ENCODE results near the gene C12orf42.

The C12orf42 gene

GRCh38 chr12:103495469-103496456 lies at the start of gene C12orf42:
TSS of gene C12orf42 (minus strand) at chr12:103495968. CDS start at chr12:103478426, 17,542 bp downstream.
- DNase-seq: peak; percentile 45

DNA sequence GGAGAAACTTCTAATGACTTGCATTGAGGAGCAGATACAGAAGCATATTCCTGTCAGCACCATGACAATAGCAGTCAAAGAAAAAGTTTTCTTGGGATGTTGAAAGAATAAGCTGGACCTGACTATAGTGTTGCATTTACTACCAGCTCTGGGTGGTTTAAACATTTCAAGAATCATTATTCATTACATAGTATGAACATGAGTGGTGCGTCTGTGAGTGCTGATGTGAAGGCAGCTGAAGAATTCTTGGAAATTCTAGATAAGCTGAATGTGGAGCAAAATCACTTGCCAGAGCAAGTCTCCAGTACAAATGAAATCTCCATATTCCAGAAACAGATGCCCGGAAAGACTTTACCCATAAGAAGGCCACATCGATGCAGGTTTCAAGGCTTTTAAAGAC lies 46.3 kb upstream of the C12orf42 start:
- no peak for DNase-seq

DNA sequence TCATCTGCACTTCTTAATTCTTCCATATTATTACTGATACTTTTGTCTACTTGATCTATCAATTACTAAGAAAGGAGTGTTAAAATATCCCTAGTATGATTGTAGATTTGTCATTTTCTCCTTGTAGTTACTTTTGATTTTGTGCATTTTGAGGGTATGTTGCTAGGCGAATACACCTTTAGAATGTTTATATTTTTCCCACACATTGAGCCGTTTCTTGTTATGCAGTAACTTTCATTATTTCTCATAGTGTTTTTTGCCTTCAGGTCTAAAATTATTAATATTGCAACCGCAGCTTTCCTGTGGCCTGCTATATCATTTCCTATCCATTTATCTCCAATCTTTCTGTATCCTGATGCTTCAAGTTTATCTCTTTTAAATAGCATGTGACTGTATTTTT lies 44.6 kb upstream of the C12orf42 start:
- DNase-seq: no peak

DNA sequence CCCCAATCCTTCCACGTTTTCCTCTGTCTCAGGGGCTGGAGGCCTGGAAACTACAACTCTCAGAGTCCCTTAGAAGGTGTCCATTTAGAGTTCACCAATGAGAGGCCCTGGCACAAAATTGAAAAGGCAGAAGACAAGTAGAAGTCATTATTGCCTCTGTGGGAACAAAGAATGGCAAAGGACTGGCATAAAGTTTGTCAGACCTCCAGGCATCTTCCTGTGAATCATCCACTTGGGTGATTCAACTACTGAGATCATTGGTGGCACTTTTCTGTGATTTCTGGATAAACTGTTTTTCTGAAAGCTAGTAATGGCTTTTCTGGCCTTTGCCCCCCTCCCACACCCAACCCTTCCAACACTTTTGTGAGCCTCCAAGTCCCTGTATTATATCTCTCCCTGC lies 42.6 kb upstream of the C12orf42 start:
- DNase-seq: no peak

DNA sequence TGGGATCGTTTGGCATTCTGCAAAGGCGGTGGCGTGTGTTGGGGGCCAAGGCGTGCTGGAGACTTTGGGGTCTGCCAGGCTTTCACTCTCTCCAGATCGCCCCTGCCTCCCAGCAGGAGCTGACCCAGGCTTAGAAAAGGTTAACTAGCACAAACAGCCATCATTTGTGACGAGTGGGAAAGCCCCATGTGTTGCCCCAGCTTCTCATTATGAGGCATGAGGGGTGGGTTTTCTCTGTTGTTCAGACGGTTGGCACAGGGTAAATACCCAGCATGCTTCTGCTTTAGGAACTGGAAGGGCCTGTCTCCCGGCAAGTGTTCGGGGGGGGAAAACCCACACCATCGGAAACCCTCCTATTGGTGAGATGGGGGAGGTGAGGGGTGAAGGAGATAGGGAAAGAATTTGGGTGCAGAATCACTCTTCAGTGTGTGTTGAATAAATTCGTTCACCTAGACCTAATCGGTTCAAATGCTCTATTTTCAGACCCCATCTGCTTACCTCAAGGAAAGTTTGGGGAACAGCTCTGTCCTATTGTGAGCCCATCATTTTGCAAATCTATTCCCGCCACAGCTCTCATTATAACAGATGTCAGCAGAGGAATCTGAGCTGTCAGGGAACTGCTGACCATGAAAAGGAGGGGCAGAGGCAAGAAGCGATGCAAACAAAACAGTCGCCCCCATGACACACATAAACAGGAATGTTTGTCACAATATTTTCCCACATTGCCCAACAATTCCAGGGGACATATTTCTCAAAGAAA lies 34.7 kb upstream of the C12orf42 start:
- DNase-seq: no peak

- DNase-seq: no peak
Measured at GRCh38 chr12:103529306-103529705, 33.5 kb upstream of the C12orf42 start.

DNA sequence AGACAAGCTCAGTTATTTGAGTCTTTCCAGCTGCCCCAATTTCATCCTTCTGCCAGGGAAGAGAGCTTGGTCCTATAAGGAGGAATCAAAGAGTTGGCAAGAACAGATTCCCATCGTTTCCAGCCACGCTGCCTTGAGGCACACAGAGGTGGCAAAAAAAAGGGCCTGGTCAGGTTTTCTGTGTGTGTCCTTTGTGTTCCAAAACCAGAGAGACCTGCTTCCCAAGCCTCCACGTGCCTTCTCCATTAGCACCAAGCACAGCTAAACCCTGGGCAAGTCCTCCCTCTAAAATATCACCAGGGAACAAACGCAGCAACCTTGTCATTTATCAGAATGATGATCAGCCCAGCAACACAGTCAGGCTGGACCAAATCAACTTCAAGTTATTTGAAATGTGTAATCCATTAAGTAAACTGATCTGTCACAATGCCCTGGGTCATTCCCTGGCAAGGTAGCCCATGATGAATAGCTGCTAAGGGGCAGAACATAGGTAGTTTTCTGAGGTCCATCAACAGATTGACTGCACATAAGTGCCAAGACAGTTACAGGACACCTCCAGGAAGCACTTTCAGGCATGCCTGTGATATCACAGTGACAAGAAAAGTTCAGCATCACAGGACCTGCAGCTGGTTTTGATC lies 28.6 kb upstream of the C12orf42 start:
- no peak for DNase-seq

GRCh38 chr12:103523771-103524170 lies 28.0 kb upstream of the C12orf42 start:
- DNase-seq: no peak

GRCh38 chr12:103520686-103521215 lies 25.0 kb upstream of the C12orf42 start:
- DNase-seq: no peak

GRCh38 chr12:103519632-103520031 lies 23.9 kb upstream of the C12orf42 start:
- DNase-seq: no peak

DNA sequence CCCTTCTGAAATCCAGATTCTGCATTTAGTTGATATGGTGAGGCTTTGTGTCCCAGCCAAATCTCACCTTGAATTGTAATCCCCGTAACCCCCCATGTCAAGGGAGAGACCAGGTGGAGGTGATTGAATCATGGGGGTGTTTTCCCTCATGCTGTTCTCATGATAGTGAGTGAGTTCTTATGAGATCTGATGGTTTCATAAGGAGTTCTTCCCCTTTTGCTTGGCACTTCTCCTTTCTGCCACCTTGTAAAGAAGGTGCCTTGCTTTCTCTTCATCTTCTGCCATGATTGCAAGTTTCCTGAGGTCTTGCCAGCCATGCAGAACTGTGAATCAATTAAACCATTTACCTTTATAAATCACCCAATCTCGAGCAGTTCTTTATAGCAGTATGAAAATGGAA lies 23.1 kb upstream of the C12orf42 start:
- no peak for DNase-seq

- no peak for DNase-seq
Measured at GRCh38 chr12:103517161-103517560, 21.4 kb upstream of the C12orf42 start.

GRCh38 chr12:103515341-103515740 lies 19.6 kb upstream of the C12orf42 start:
- DNase-seq: no peak

- no peak for DNase-seq
Measured at GRCh38 chr12:103513875-103514274, 18.1 kb upstream of the C12orf42 start.

DNA sequence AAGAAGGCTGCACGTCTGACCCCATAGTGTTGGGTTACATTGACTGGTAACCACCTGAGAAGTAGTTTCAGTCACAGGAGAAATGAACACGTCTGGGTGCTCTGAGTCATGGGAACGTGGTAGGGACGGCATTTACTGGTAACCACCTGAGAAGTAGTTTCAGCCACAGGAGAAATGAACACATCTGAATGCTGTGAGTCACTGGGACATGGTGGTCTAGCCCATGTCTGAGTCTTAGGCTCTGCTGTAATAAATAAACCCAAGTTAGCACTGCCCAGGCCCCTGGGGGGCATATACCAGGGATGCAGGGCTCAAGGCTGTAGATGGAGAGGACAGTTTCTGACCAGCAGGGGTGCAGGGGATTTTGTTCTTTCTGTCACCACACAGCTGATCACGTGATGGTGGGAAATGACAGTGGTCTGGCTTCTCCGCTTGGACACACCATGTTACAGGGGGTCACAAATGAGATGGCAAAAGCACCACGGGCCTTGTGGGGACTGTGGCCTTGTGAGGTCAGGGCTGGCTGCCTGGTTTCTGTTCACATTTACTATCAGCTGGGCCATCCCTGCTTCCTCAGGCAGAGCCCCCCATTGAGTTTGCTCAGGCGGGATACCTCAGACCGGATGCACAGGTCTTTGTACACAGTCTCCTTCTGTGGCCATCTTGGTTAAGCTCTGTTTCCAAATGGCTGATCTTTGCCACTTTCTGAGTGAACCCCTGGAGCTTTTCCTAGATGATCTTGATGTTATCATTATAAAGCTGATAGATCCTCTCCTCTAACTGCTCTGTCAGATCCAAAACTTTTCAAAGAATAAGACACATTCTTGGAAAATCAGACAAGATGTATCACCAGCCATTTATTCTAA lies 9.8 kb upstream of the C12orf42 start:
- peak; percentile 61 for DNase-seq

DNA sequence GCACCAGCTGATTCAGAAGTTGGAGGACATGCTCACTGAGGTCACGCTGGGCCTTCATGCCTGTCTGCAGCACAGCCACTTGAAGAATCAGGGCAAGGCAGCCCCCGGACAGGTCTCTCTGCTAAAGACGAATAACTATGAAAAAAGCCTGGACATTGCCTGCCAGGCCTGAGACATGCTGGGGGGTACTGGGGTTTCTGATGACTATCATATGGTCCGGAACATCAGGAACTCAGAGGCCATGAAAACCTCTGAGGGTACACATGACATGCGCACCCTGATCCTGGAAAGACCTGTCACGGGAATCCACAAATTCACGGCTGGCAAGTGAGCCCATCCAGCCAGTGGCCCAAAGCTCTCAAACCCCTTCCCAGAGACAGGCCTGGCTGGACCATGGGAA lies 8.8 kb upstream of the C12orf42 start:
- no peak for DNase-seq

GRCh38 chr12:103503546-103504480 lies 8.0 kb upstream of the C12orf42 start:
- DNase-seq: peak; percentile 39

DNA sequence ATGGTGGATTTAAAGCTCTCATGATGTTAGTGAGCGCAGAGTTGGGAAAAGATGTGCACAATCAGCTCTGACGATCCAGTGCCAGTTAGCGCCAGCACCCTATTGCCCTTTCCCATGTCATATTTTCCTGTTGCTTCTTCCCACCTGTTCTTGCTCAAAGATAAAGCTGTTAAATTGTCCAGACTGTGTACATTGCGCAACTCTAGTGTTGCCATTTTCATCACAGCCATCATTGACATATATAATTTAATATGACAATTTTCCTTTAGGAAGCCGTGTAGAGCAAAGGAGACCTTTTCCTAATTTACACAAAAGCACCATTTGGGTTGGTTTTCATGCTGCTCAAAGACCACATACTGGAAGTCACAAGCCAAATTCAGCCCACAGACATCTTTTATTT lies 5.7 kb upstream of the C12orf42 start:
- no peak for DNase-seq

DNA sequence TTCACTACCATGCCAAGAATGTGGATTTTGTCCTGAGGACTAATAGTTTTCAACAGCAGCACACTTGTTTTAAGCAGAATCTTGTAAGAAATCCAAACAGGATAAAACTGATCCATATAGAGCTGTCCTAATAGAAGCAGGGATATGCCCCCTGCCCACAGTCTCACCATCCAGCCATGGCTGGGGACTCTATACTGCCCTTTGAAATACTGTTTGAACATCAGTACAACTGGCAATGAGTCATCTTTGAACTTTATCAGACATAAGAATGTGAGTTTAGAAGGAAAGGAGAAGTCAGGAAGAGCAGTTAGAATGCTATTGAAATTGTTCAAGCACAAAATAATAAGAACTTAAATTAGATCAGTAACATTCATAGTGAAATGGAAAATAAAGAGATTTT lies 3.8 kb upstream of the C12orf42 start:
- no peak for DNase-seq

DNA sequence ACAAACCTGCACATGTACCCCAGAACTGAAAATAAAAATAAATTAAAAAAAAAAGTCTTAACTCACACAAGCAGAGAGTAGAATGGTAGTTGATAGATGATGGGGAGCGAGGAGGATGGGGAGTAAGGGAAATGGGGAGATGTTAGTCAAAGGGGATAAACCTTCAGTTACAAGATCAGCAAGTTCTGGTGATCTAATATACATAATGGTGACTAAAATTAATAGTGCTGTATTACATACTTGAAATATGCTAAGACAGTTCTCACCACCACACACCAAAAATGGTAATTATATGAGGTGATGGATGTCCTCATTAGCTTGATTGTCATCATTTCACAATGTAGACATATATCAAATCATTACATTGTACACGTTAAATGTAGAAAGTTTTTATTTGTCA lies 3.2 kb upstream of the C12orf42 start:
- DNase-seq: no peak

Data from stimulated activated CD4-positive, alpha-beta T cell treated with anti-CD3 and anti-CD28 coated beads, Interleukin-4, amount 100 ng/mL, for 24 hours (primary cell).